Heart right ventricle (tissue), 16 donors: ENCODE measurements around the gene CCDC102A. TPM values are rescaled to one million over a fixed set of nuclear protein-coding genes. Genes with fewer than 3 reads are reported as not detected.

Source experiments
- ATAC-seq, 8 donors: fragments of 200-7000 bp; cut with Tn5 transposase; one replicate each; pipeline ENCODE4 v1.9.1; 2020; ENCODE audit warnings: mild to moderate bottlenecking in 8 of 8, moderate library complexity in 8 of 8, moderate number of reproducible peaks in 1 of 8
- DNase-seq, 2 donors: peaks; one replicate each; pipeline ENCODE4 v3.0.0-alpha.2; 2020
- H3K27ac ChIP-seq, 10 donors: fragments of 200-600 bp; sonication (generic) in 2 of 10; one replicate each; pipeline versions ENCODE4 v1.5.0 to v1.8.0; 2020 to 2022; ENCODE audit warnings: mild to moderate bottlenecking in 3 of 10
- H3K27me3 ChIP-seq, 7 donors: fragments of 200-600 bp; one replicate each; pipeline ENCODE4 v1.8.0; 2021 to 2022; ENCODE audit warnings: mild to moderate bottlenecking in 2 of 7
- H3K36me3 ChIP-seq, 9 donors: fragments of 200-600 bp; sonication (generic) in 1 of 9; one replicate each; pipeline versions ENCODE4 v1.5.0 to v1.8.0; 2020 to 2022; ENCODE audit warnings: mild to moderate bottlenecking in 2 of 9
- H3K4me1 ChIP-seq, 9 donors: fragments of 200-600 bp; sonication (generic) in 1 of 9; one replicate each; pipeline versions ENCODE4 v1.5.0 to v1.8.0; 2020 to 2022; ENCODE audit warnings: mild to moderate bottlenecking in 4 of 9
- H3K4me3 ChIP-seq, 10 donors: fragments of 200-600 bp; sonication (generic) in 2 of 10; one replicate each; pipeline versions ENCODE4 v1.5.0 to v1.8.0; 2020 to 2022; ENCODE audit warnings: mild to moderate bottlenecking in 7 of 10, moderate library complexity in 2 of 10
- H3K9me3 ChIP-seq, 11 donors: fragments of 200-600 bp in 10 of 11; sonication (generic) in 2 of 11; one replicate each; pipeline versions ENCODE4 v1.5.0 to v1.8.0; 2013 to 2022; ENCODE audit warnings: mild to moderate bottlenecking in 2 of 11, control low read depth in 1 of 11, moderate library complexity in 1 of 11
- CTCF ChIP-seq, 9 donors: fragments of 200-600 bp; sonication (generic) in 2 of 9; IDR thresholded peaks; one replicate each; pipeline versions ENCODE4 v1.5.0 to v1.8.0; 2021 to 2022; ENCODE audit warnings: antibody characterized with exemption in 9 of 9, mild to moderate bottlenecking in 5 of 9, moderate library complexity in 1 of 9
- WGBS, 2 donors: extraction: QIAGEN DNeasy Blood & Tissue Kit; methylation state at CpG; one replicate each; pipeline ENCODE4 v1.1.7; 2013; ENCODE audit warnings: inconsistent platforms in 1 of 2; 5-methylcytosine and 5-hydroxymethylcytosine counted together
- intact Hi-C, 10 donors: fragments of 100-400 bp; cut with DNase I; formaldehyde crosslinking; loops; one replicate each; pipeline versions ENCODE4 v1.11.1 to v1.14.2; 2022
- polyA plus RNA-seq, 2 donors: library from polyadenylated mRNA; stranded (reverse); fragments of 200-250 nt; gene quantifications; one replicate each; pipeline ENCODE4 v1.2.3, GENCODE V29; 2013
- total RNA-seq, 10 donors: library from RNA; stranded (reverse); fragmentation: NEBNext Ultra II Directional in 3 of 10; extraction: Animal tissue kit (Norgen Biotek cat#: 25700) in 3 of 10; gene quantifications; one replicate each; pipeline versions ENCODE4 v1.2.1 to v1.2.4, GENCODE V29; 2021 to 2023
- donor health status: Arrhythmogenic right ventricular cardiomyopathy.
- donor health status: ischemic (EF 13 %, LVEDD 7.1; RV severe dilation, severe dysfunction).
- donor health status: healthy with polysubstance abuse.
- donor health status: DM: no; HTN: yes; CAD: no.
- donor health status: DM: no; HTN: no; CAD: no.
- donor health status: ischemic (EF 25% LVEDD 6.9; RV normal size, moderate dysfunction).
- donor health status: ischemic (EF 25% LVEDD 5.7; RV mildly dilated, moderate dysfunction).
- donor health status: healthy.
- donor health status: DM: yes; HTN: yes; CAD: no.
- donor health status: Ischemic cardiomyopathy.
- donor health status: ischemic (EF 35%, LVEDD 5.7; RV mildly dilated, moderate dysfunction).
- donor health status: nonischemic (EF 11% LVEDD 7.7; RV severe dilation, severe dysfunction).
- donor health status: DM: yes; HTN: yes; CAD: no.
- donor health status: PGD.
- donor health status: ischemic (EF 29% LVEDD 5.4; RV normal size, mild dysfunction).
- donor health status: nonischemic (EF 23%, LVEDD 6.1; RV moderate dilation, normal function).

The CCDC102A gene
- total and polyA plus RNA-seq, 12 donors: 3.1 to 10.2 (median 5.1) TPM

DNA sequence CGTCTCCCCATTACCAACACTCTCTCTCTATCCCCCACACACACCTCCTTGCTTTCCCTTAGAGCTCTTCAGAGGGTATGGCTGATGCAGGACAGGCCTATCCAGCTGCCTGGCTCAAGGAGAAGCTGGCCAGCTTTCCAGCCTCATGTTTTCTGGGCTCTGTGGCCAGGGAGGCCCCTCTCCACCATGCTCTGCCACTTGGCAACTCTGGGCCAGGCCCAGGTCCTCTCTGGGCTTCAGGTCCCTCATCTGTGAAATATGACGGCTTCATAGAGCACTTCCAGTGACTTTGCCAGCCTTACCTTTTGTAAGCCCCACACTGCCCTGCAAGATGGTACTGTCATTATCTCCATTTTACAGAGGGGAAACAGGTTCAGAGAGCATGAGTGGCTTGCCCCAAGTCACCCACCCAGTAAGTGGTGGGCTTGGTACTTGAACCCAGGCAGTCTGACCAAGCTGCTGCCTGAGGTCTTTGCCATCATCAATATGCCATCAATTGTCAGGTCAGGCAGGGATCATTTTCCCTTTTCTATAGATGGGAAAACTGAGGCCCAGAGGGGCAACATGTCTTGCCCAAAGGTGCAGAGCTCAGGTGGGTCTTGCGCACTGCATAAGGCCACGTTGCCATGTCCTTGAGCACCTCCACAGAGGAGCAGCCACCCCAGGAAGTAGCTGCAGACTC is 5.5 kb upstream of the CCDC102A start:
- Histone ChIP-seq H3K9me3 (no peaks in the 10 kb centered on the region), H3K4me1 (peaks cover 0 to 58% (median 4%) of the 10 kb centered on the region in 9 donors), H3K27me3 (peaks cover 0 to 54% (median 0%) of the 10 kb centered on the region in 7 donors), H3K36me3 (no peaks in the 10 kb centered on the region), H3K4me3 (no peak overlapping the region), H3K27ac (peak overlapping the region in 1 of 10 donors; percentile 70)
- no peak for TF ChIP-seq CTCF (IDR thresholded peaks at IDR 0.05)
- DNase-seq (peak in 1 of 2 donors; percentile 2), ATAC-seq (peak in 1 of 8 donors; percentile 8)
- 76 to 81% methylated on average over 4 of the region's 4 CpGs for WGBS, 2 donors
- intact Hi-C loops: no loop called here

- Histone ChIP-seq H3K36me3 (no peaks in the 10 kb centered on the region), H3K9me3 (no peaks in the 10 kb centered on the region), H3K4me1 (peaks cover 0 to 63% (median 9%) of the 10 kb centered on the region in 9 donors), H3K27me3 (peaks cover 0 to 53% (median 0%) of the 10 kb centered on the region in 7 donors), H3K27ac (no peak overlapping the region), H3K4me3 (no peak overlapping the region)
- no peak for TF ChIP-seq CTCF (IDR thresholded peaks at IDR 0.05)
- ATAC-seq (no peak), DNase-seq (peak in 1 of 2 donors; percentile 2)
- 83% methylated on average over 12 of the region's 12 CpGs for WGBS, 2 donors
- intact Hi-C loops: no loop called here
Measured at GRCh38 chr16:57540906-57541753, 4.8 kb upstream of the CCDC102A start.

DNA sequence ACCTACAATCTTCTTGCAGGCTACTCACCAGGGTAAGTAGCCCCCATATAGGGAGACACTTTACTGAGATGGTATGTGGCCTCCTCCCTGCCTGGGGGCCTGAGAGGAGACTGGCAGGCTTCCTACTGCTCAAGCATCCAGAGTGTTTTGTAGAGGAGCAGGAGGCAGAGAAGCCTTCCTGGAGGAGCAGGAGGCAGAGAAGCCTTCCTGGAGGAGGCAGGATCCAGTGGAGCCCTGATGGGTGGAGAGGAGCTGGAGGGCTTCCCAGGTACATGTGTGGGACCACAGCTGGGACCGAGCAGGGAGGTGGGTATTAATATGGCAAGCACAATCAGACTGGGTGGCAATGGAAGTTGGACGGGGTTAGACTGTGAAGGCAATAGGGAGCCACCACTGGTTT is 4.0 kb upstream of the CCDC102A start:
- no peaks in the 10 kb centered on the region for H3K9me3 ChIP-seq
- intact Hi-C loops: no loop called here
- peaks cover 0 to 53% (median 0%) of the 10 kb centered on the region in 7 donors for H3K27me3 ChIP-seq
- no peak for TF ChIP-seq CTCF (IDR thresholded peaks at IDR 0.05)
- peaks cover 0 to 69% (median 11%) of the 10 kb centered on the region in 9 donors for H3K4me1 ChIP-seq
- H3K4me3 ChIP-seq: no peak overlapping the region
- H3K27ac ChIP-seq: no peak overlapping the region
- 83 to 92% methylated on average over 2 of the region's 2 CpGs for WGBS, 2 donors
- no peaks in the 10 kb centered on the region for H3K36me3 ChIP-seq
- peak in 1 of 2 donors; percentile 1 for DNase-seq
- no peak for ATAC-seq

DNA sequence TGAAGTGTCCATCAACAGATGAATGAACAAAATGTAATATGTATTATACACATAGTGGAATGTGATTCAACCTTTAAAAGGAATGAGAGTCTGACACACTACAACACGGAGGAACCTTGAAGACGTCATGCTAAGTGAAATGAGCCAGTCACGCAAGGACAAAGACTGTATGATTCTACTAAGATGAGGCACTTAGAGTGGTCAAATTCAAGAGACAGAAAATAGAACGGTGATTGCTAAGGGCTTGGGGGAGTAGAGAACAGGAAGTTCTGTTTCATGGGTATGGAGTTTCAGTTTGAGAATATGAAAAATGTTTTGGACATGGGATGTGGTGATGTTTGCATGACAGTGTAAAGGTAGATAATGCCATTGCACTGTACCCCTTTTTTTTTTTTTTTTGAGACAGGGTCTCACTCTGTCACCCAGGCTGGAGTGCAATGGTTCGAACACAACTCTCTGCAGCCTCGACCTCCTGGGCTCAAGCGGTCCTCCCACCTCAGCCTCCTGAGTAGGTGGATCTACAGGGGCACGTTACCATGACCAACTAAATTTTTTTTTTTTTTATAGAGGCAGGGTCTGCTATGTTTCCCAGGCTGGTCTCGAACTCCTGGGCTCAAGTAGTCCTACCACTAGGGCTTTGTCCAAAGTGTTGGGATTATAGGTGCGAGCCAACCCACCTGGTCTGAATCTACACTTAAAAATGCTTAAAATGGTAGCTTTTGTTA is 2.9 kb upstream of the CCDC102A start:
- Histone ChIP-seq H3K4me3 (no peak overlapping the region), H3K36me3 (no peaks in the 10 kb centered on the region), H3K4me1 (peaks cover 0 to 70% (median 22%) of the 10 kb centered on the region in 9 donors), H3K9me3 (no peaks in the 10 kb centered on the region), H3K27ac (peak overlapping the region in 1 of 10 donors; percentile 20), H3K27me3 (peaks cover 0 to 60% (median 0%) of the 10 kb centered on the region in 7 donors)
- TF ChIP-seq CTCF (IDR thresholded peaks at IDR 0.05): no peak
- intact Hi-C loops: loop anchor here in 1 of 10 donors (5.0 kb wide), 1 partner anchor 237 kb away; no protein-coding TSS in a partner anchor
- no peak for ATAC-seq
- peak in 1 of 2 donors; percentile 1 for DNase-seq
- 81 to 82% methylated on average over 10 of the region's 10 CpGs for WGBS, 2 donors
